Fibroblast of lung (primary cell): ENCODE measurements around the gene MBOAT1. TPM values are rescaled to one million over a fixed set of nuclear protein-coding genes. Genes with fewer than 3 reads are reported as not detected.

ENCODE experiments used
- DNase-seq, 2 donors: peaks; one replicate each; pipeline versions ENCODE4 v3.0.0 to v3.0.0-alpha.2; 2010; ENCODE audit warnings: low read depth in 2 of 2
- H2AFZ ChIP-seq: 2 replicates; pipeline ENCODE4 v1.5.1; 2012; ENCODE audit warnings: low read length, control low read depth, inconsistent platforms
- H3K27ac ChIP-seq: 2 replicates; pipeline ENCODE4 v1.5.1; 2011; ENCODE audit warnings: low read length, control low read depth; ENCODE audit not compliant: insufficient read depth
- H3K27me3 ChIP-seq: 2 replicates; pipeline ENCODE4 v1.5.1; 2011; ENCODE audit warnings: mild to moderate bottlenecking, low read length; ENCODE audit not compliant: control insufficient read depth, insufficient read depth
- H3K36me3 ChIP-seq: 2 replicates; pipeline ENCODE4 v1.5.1; 2011; ENCODE audit warnings: low read length; ENCODE audit not compliant: control insufficient read depth, insufficient read depth
- H3K4me1 ChIP-seq: 2 replicates; pipeline ENCODE4 v1.5.1; 2011; ENCODE audit warnings: low read length; ENCODE audit not compliant: control insufficient read depth, insufficient read depth; ENCODE audit errors: extremely low read depth
- H3K4me2 ChIP-seq: 2 replicates; pipeline ENCODE4 v1.5.1; 2011; ENCODE audit warnings: low read length, control low read depth; ENCODE audit not compliant: insufficient read depth; ENCODE audit errors: extremely low read depth
- H3K4me3 ChIP-seq, 4 experiments: fragments of 200-600 bp in 1 of 4; sonication (generic) in 1 of 4; replicated peaks in 1 of 4; 2 replicates each; pipeline ENCODE4 v1.5.1; 2011 to 2016; ENCODE audit warnings: low read length in 4 of 4, low read depth in 3 of 4, mild to moderate bottlenecking in 3 of 4, control low read depth in 2 of 4, inconsistent platforms in 1 of 4, mixed read lengths in 1 of 4; ENCODE audit not compliant: insufficient read depth in 1 of 4; ENCODE audit errors: control extremely low read depth in 1 of 4
- H3K79me2 ChIP-seq: 2 replicates; pipeline ENCODE4 v1.5.1; 2012; ENCODE audit warnings: mild to moderate bottlenecking, low read length, inconsistent platforms; ENCODE audit not compliant: control insufficient read depth, insufficient read depth
- H3K9ac ChIP-seq: 2 replicates; pipeline ENCODE4 v1.5.1; 2011; ENCODE audit warnings: mild to moderate bottlenecking, low read length, control low read depth; ENCODE audit not compliant: insufficient read depth
- H3K9me3 ChIP-seq: 2 replicates; pipeline ENCODE4 v1.5.1; 2012; ENCODE audit warnings: low read depth, low read length; ENCODE audit not compliant: control insufficient read depth, insufficient read depth
- H4K20me1 ChIP-seq: 2 replicates; pipeline ENCODE4 v1.5.1; 2011; ENCODE audit warnings: low read length; ENCODE audit not compliant: control insufficient read depth, insufficient read depth; ENCODE audit errors: extremely low read depth
- CTCF ChIP-seq, 2 donors: IDR thresholded peaks in 1 of 2; conservative IDR thresholded peaks in 1 of 2; 1 replicate in 1 of 2; 2 replicates in 1 of 2; pipeline ENCODE4 v1.5.1; 2011 to 2012; ENCODE audit warnings: low read length in 2 of 2, control low read depth in 1 of 2, inconsistent platforms in 1 of 2, low read depth in 1 of 2, mild to moderate bottlenecking in 1 of 2
- EZH2 ChIP-seq: IDR thresholded peaks from 2 replicates; pipeline ENCODE4 v1.5.1; 2012; ENCODE audit warnings: low read length, control low read depth, mild to moderate bottlenecking; ENCODE audit errors: missing control alignments
- polyA plus RNA-seq, 2 donors: library from polyadenylated mRNA; depleted of rRNA in 1 of 2; stranded (reverse) in 1 of 2; unstranded in 1 of 2; fragments of >200 nt; gene quantifications; 2 replicates each; pipeline ENCODE4 v1.2.1, GENCODE V29; 2011 to 2012; ENCODE audit warnings: missing spikeins in 1 of 2
- total RNA-seq: library from RNA; depleted of rRNA; stranded (reverse); fragments of >200 nt; gene quantifications from 2 replicates; pipeline ENCODE4 v1.2.1, GENCODE V29; 2014

The MBOAT1 gene
- total and polyA plus RNA-seq, 2 donors (not counting 1 experiment from before 2014, with no cell fraction given), result 3.1 to 6.6 TPM

GRCh38 chr6:20112841-20113240 is 99.4 kb downstream of the MBOAT1 start:
- Histone ChIP-seq H4K20me1 (no peaks in the 10 kb centered on the region), H3K79me2 (no peaks in the 10 kb centered on the region), H2AFZ (no peak overlapping the region), H3K4me2 (no peak overlapping the region), H3K27me3 (no peaks in the 10 kb centered on the region), H3K9me3 (no peaks in the 10 kb centered on the region), H3K4me3 (no peak overlapping the region), H3K36me3 (no peaks in the 10 kb centered on the region), H3K4me1 (no peaks in the 10 kb centered on the region), H3K9ac (no peak overlapping the region), H3K27ac (no peak overlapping the region)
- no peak for DNase-seq
- no peak for TF ChIP-seq CTCF (conservative IDR thresholded peaks at IDR 0.05 in 1 of 2, IDR thresholded peaks at IDR 0.05 in 1 of 2; ENCODE audit: low read depth in 1 of 2, low read length in 2 of 2)
- no peak for TF ChIP-seq EZH2

- TF ChIP-seq CTCF (conservative IDR thresholded peaks at IDR 0.05 in 1 of 2, IDR thresholded peaks at IDR 0.05 in 1 of 2; ENCODE audit: low read depth in 1 of 2, low read length in 2 of 2), result no peak
- TF ChIP-seq EZH2, result no peak
- Histone ChIP-seq H3K4me3 (no peak overlapping the region), H3K4me2 (no peak overlapping the region), H3K27me3 (no peaks in the 10 kb centered on the region), H2AFZ (no peak overlapping the region), H3K27ac (no peak overlapping the region), H4K20me1 (no peaks in the 10 kb centered on the region), H3K4me1 (no peaks in the 10 kb centered on the region), H3K36me3 (no peaks in the 10 kb centered on the region), H3K9ac (no peak overlapping the region), H3K79me2 (no peaks in the 10 kb centered on the region), H3K9me3 (no peaks in the 10 kb centered on the region)
- no peak for DNase-seq
Measured at GRCh38 chr6:20112241-20112640, 100.0 kb downstream of the MBOAT1 start.

GRCh38 chr6:20110478-20110877 is 101.8 kb downstream of the MBOAT1 start:
- Histone ChIP-seq H3K4me1 (no peaks in the 10 kb centered on the region), H3K27me3 (no peaks in the 10 kb centered on the region), H4K20me1 (no peaks in the 10 kb centered on the region), H3K4me3 (no peak overlapping the region), H3K79me2 (no peaks in the 10 kb centered on the region), H3K9ac (no peak overlapping the region), H3K27ac (no peak overlapping the region), H2AFZ (no peak overlapping the region), H3K4me2 (no peak overlapping the region), H3K9me3 (no peaks in the 10 kb centered on the region), H3K36me3 (no peaks in the 10 kb centered on the region)
- DNase-seq, result no peak
- TF ChIP-seq EZH2 (no peak), CTCF (conservative IDR thresholded peaks at IDR 0.05 in 1 of 2, IDR thresholded peaks at IDR 0.05 in 1 of 2; ENCODE audit: low read depth in 1 of 2, low read length in 2 of 2) (no peak)
